Stimulated activated CD4-positive, alpha-beta T cell treated with anti-CD3 and anti-CD28 coated beads, Interleukin-12 subunit alpha, Interleukin-12 subunit beta, amount 100 ng/mL, for 48 hours (primary cell): ENCODE data around the gene PIEZO1.
"Not testable (repeated sequence)": the region's sequence is repeated elsewhere in the genome, so short reads cannot be mapped to it uniquely, and the experiment has no call there.

Experiments
- DNase-seq, 3 donors: peaks; one replicate each; pipeline ENCODE4 v3.0.0-alpha.2; 2020; ENCODE audit warnings: low read depth in 2 of 3, low spot score in 1 of 3

PIEZO1 gene

DNA sequence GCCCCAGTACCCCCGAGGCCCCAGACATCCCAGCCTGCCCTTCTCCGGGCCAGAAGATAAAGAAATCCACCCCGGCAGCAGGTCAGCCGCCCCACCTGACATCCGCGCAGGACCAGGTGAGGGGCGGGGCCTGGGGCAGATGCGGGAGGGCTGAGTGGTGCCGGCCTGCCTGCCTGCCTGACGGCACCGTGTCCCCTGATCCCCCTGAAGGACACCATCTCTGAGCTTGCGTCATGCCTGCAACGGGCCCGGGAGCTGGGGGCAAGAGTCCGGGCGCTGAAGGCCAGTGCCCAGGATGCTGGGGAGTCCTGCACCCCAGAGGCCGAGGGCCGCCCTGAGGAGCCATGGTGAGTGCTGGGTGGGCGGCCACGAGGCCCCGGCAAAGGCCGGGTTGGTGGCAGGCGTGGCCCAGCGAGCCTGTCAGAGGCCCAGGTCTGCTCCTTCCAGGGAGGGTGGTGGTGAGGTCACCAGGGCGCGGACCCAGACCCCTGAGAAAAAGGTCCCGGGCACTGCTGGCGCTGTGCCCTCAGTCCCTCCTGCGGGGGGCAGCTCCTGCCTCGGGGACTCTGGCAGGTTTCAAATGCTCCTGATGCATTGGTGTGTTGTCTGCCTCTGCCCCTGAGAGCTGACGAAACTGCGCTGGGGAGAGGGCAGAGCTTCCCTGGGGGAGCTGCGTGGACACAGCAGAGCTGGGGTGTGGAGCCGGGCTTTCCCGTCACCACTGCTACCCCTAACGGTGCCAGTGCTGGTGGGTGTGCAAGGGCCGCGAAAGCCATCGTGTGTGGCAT, 19.7 kb upstream of the PIEZO1 start:
- no peak for DNase-seq

DNA sequence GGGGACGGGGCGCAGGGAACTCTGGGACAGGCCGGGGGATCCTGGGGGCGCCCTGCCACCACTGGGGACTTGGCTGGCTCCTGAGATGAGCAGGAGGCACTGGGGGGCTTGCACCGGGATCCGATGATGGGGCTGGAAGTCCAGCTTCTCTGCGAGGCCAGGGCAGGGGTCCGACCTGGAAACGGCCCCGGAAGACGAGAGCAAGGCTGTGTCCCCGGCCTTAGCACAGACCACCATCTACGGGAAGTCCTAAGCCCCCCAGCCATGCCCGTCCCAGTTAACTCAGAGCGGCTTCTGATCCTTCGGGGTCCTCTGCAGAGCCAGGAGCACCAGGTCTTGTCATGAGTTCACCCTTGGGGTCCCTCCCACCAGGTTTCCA, 19.1 kb upstream of the PIEZO1 start:
- no peak for DNase-seq

DNA sequence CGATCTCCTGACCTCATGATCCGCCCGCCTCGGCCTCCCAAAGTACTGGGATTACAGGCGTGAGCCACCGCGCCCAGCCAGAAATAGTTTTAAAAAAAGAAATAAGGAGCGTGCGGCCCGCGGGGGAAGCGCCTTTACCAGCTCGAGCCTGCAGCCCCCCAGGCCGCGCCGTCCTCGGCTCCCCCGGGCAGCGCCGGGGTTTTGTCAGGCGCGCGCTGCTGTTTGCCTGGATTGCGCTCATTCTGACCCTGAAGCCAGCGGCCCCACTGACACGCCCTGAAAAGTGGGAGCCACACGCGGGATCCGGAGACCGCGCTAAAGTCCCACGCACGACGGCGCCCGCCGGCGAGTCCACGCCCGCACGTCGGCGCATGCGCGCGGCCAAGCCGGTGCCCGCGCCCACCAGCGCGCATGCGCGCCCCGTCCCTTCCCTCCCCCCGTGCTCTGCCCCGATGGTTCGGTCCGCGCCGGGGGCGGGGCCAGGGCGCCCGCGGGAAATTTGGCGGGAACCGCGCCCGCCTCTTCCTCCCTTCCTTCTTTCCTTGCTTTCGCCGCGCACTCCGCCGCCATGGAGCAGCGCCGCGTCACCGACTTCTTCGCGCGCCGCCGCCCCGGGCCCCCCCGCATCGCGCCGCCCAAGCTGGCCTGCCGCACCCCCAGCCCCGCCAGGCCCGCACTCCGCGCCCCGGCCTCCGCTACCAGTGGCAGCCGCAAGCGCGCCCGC, 18.4 kb upstream of the PIEZO1 start, which contains the start of gene CDT1:
TSS of gene CDT1 (plus strand) at position 526 of the 724 bp plus-strand sequence. CDS start at position 569, 43 bp downstream.
- DNase-seq: peak; percentile 78 to 81 (median 80)

DNA sequence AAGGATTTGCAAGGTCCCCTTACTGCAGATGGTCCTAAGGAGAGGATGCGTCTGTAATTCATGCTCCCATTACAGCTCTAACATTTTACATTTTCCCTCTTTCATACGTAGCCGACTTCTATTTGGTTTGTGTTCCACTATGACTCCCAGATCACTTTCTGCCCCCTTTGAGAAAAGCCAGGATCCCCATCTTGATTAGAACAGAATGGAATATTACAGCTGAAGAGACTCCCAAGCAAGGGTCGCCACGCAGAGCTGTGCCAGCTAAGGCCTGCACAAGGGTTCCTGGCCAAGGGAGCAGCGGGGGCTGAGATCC, 15.2 kb upstream of the PIEZO1 start:
- DNase-seq: no peak

DNA sequence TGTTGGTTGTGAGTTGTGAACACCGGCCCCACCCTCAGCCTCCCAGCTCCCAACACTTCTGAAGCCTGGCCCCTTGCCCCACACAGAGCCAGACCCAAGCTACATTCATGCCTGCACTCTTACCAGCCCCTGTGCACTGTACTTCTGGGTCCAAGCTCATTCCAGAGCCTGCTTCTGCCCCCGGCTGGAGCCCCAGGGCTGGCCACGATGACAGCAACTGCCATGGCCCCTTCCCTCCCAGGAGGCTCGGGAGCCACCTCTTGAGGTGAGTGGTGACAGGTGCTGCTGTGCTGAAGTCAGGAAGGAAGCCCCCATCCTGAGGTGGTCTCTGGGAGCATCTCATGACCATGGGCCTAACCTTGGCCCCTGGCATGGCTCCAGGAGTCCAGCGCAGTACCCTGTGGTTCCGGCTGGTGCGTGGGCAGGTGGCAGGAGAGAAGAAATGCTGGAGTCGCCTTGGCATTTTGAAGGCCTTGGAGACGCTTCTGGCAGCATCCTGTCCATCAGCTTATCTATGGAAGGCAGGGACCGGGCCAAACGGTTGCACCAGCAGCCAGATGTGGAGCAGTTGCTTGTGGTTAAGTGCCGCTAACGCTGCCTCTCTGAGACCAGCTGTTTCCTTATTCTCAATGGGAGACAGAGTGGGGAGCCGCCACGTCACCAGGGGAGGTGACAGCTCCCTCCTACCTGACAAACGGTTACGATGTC, 14.7 kb upstream of the PIEZO1 start:
- DNase-seq: no peak

DNA sequence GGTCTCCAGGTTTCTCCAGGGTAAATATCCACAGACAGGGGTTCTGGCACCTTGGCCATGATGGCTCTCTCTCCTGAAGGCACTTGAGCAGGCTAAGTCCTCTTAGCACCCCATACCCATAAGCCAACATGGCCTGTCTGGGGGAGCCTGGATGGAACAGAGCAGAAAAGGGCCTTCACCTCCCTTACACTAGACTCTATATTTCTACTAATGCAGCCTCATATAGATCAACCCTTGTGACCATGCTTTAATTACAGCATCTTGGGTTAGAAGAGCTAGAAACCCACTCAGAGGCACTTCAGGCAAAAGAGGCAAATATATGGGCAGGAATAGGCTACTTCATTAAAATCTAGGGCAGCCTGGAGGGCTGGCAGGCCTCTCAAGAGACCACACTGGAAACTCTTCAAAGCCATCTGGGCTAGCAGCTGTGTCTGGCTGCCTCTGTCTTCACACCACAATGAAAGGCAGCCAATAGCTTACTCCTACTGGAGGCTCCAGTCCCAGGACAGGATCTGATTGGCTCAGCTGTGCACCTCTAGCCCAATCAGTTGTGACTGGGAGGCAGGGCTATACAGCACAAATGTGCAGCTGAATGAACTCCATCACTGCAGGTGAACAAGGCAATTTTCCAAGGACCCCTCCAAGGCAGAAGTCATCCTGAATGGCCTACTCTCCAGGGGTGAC, 13.9 kb upstream of the PIEZO1 start:
- DNase-seq: no peak

DNA sequence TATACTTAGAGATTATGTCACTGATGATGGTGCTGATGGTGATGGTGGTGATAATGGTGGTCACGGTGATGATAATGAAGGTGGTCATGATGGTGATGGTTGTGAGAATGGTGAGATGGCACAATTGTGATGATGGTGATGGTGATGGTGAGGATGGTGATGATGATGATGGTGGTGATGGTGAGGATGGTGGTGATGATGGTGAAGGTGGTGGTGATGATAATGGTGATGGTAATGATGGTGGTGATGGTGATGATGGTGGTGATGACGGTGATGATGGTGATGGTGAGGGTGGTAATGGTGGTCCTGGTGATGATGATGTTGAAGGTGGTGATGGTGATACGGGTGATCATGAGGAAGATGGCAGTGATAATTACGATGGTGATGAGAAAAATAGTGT, 13.1 kb upstream of the PIEZO1 start:
- no peak for DNase-seq

DNA sequence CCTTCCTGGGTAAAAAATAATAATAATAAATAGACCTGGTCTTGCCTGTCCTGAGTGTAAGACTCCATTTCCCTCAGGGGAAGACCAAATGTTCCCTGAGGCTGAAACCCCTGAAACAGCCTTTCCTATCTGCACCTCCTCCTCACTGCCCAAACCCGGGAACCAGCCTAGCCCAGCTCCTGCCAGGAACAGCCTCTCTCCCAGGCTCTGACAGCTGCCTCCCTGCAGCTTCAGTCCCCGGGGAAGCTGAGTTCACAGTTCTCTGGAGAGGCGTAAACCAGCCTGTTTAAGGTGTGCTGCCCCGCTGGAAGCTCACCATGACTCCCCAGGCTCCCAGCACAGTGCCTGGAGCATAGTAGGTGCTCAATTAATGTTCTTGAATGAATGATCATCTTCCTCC, 11.3 kb upstream of the PIEZO1 start:
- DNase-seq: no peak

DNA sequence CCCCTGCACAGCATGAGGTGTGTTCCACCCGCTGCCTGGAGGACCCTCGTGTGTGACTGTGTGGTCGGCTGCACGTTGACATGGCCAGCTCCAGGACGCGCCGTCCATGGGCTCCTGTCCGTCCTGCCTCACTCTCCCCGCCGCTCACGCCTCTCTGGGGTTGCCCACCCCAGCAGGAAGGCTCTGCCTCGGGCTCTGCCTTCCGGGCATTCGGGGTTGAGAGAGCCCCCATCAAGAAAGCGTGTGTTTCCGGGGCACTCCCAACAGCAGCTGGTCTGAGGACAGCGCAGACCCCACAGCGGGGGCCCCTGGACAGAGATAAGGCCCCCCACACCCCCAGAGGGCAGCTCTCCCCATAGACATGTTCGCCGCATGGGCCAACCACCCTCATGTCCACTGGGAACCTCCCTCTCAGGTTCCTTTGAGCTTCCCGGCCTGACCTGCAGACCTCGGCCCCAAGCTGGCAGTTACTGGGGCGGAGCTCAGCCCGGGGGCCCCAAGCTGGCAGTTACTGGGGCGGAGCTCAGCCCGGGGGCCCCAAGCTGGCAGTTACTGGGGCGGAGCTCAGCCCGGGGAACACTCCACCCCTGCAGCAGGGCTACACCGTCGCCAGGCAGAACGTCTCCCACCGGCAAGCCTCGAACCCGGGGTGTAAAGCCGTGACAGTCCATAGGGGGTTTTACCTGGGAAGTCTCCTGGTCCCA, 8.4 kb upstream of the PIEZO1 start:
- no peak for DNase-seq

DNA sequence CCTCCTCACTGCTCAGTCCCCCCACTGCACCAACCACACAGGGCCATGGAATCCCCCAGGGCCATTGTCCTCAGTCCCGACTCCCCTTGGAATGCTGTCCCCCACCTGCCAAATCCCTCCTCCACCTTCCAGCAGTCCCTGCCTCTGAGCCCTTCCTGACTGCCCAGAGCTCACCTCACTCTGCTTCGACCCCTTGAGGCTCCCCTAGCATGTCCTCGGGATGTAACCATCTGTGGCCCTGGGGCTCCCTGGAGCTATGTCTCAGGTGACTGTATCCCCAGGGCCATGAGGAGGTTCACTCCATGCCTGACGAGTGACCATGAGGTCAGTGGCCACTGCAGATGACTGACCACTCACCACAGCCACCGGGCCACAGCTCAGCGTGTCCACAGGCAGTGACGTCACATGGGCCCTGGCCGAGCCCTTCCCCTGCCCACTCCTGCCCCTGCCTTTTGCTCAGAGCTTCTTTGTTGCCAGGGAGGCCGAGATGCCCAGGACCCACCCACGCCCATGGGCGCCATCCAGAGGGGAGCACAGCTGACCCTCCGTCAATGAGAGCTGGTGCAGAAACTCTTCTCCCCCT, 7.7 kb upstream of the PIEZO1 start:
- DNase-seq: no peak

DNA sequence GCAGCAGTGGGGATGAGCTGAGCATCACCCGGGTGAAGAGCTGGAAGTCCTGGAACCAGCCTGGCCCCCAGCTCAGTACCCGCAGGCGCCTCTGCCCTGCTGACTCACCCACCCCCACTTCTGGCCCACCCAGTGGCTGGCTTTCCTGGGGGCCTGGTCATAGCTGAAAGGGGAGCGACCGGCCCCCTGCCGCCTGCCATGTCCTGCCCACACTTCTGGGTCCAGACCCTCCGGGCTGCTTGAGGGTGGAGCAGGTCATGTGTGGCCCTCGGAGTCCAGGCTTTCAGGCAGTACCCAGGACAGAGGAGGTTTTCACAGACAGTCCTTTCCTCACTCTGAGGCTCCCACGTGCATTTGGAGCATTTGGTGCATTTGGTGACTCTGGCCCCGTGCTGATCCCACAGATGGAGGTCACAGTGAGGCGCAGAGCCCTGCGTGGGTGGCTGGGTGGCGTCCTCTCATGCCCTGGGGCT, 7.1 kb upstream of the PIEZO1 start:
- no peak for DNase-seq

DNA sequence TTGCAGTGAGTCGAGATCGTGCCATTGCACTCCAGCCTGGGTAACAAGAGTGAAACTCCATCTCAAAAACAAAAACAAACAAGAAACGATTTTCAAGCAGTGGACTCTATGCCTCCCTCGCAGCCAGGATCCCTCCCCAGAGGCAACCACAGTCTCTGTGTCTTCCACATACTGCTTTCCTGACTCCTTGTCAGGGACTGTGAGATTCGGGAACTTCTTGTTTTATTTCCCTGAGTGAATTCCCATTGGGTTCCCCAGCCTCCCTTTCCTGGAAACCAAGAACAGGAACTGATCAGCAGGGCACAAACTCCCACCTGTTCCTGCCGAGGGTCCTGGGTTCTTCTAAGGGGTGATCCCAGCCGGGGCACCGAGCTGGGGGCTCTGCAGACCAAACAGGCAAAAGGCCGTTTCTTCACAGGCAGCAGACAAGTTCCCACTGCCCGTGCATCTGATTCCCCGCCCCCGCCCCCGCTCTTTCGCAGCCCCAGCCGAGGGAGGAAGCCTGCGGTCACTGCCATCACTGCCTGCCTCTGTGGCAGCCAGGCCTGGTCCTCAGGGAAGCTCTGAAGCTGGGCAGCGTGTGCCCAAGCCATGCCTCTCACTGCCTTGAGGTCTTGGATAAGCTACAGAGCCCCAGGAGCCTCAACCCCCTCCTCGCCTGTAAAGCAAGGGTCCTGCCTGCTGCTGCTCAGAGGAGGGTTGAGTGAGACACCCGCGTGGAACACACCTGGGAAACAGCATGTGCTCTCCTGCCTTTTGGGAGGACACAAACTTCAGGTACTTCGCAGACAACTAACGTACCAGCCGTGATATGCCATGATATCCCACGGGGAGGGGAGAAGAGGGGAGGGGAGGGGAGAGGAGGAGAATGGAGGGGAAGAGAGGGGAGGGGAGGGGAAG, 5.5 kb upstream of the PIEZO1 start:
- DNase-seq: no peak

DNA sequence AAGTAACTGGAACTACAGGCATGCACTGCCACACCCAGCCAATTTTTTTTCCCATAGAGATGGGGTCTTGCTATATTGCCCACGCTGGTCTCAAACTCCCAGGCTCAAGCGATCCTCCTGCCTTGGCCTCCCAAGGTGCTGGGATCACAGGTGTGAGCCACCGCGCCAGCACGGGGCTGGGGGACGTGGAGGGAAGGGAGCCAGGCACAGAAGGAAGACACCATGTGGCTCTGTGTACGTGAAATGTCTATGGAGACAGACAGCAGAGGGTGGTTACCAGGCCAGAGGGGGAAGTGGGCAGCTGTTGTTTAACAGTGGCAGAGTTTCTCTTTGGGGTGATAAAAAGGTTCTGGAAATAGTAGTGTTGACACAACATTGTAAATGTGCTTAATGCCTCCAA, 4.6 kb upstream of the PIEZO1 start:
- no peak for DNase-seq

DNA sequence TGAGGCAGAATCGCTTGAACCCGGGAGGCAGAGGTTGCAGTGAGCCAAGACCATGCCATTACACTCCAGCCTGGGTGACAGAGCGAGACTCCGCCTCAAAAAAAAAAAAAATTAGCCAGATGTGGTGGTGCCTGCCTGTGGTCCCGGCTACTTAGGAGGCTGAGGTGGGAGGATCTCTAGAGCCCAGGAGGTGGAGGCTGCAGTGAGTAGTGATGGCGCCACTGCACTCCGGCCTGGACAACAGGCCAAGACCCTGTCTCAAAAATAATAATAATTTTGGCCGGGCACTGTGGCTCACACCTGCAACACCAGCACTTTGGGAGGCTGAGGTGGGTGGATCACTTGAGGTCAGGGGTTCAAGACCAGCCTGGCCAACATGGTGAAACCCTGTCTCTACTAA, 3.7 kb upstream of the PIEZO1 start:
- DNase-seq: not testable (repeated sequence)

DNA sequence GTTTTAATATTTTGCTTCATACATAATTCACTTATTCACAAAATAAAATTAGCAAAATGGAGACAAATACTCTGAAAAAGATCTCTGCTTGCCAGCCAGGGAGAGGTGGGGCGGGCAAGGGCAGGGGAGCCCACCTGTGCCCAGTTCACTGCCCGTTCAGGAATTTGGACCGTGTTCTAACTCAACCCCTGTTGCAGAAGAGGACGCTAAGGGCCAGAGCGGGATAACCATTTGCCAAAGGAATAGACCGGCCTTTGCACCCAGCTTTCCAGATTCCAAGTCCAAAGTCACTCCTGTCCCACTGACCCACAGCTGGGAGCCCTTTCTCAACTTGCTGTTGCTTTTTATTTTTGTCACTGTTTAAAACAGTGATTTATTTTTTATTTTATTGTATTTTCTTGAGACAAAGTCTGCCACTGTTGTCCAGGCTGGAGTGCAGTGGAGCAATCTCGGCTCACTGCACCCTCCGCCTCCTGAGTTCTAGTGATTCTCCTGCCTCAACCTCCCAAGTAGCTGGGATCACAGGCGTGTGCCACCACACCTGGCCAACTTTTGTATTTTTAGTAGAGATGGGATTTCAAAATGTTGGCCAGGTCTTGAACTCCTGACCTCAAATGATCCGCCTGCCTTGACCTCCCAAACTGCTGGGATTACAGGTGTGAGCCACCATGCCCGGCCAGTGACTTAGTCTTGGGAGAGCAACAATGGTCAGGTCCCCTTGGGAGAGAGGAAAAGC, 2.7 kb upstream of the PIEZO1 start:
- DNase-seq: no peak

DNA sequence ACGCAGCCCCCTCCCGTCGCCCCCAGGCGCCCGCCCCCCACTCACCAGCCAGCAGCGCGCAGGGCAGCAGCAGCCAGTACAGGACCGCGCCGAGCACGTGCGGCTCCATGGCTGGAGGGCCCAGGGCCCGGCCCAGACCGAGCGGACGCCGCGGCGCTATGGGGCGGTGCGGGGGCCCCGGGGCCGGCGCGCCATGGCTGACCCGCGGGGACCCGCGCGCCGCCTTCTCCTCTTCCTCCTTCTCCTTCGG, 239 bp downstream of the PIEZO1 start:
- DNase-seq: no peak

DNA sequence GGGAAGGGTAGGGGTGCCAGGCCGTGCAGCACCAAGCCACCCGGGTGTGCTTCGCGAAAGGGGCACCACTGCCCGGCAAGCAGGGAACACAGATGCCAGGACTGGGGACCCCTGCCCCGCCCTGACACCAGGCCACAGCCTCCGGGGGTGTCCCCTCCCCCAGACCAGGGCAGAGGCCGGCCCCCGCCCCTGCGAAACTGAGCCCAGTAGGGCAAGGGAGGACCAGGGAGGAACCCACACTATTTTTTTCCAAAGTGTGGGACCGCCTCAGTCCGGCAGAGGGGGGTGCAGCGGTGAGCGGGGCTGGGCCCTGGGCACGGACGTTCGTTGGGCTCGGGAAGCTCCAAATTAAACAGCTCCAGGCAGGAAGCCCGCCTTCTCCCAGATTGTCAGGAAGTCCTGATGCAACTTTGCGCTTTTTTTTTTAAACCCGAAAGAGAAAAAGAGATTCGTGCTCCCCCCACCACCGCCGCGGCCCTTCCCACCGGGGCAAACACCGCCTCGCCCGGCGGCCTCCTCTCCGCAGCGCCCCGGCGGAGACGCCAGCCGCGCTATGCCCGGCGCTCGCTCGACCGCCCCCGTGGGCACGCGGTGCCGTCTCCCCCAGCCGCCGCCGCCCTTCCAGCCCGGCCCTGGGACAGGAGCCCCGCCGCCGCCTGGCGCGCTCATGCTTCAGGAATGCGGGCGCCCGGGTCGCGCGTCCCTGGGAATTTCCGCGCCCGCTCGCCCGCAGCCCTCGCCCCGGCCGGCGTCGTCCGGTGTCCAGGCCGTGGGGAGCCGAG, 755 bp downstream of the PIEZO1 start:
- no peak for DNase-seq

DNA sequence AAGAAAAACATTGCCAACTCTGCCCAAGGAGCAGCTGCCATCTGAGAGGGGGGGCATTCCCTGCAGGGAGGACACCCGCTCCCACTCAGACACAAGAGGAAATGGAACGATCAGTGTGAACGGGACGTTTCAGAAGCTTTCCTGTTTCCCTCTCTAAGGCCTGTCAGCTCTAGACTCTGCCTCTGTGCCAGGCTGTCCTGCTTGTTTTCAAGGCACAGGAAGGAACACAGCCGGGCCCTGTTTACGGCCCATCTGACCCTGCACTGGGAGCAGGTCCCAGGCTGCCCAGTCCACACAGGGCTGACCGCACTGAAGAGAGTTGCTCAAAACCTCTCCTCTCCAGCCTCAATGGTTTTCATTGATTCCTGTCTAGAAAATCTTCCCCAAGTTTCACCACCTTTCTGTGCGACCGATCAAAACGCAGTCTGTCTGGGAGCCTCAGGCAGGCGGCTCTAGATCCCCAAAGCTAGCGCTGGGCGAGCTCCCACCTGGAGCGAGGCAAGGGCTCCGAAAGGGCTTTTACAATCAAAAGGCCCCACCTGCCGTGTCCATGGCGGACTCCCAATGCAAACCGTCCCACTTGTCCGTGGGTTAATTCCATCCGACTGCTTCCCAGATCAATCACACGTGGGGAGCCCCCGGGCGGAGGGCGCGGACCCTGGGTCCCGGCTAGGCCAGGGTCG, 1.5 kb downstream of the PIEZO1 start:
- DNase-seq: no peak
